DND-41 (cell line): ENCODE results near the gene AADACL3.

ENCODE experiments used
- ATAC-seq: fragments of 200-7000 bp; cut with Tn5 transposase; 3 replicates; pipeline ENCODE4 v1.9.1; 2021; ENCODE audit warnings: low read depth; ENCODE audit not compliant: insufficient read depth
- DNase-seq: peaks from one replicate; pipeline ENCODE4 v3.0.0-alpha.2; 2020
- H2AFZ ChIP-seq: 2 replicates; pipeline ENCODE4 v1.6.0; 2012; ENCODE audit warnings: low read depth, low read length
- H3K27ac ChIP-seq: 2 replicates; pipeline ENCODE4 v1.5.1; 2012; ENCODE audit warnings: low read length, inconsistent platforms
- H3K27me3 ChIP-seq: fragments of 200-600 bp; sonication (generic); 2 replicates; pipeline ENCODE4 v1.6.0; 2012; ENCODE audit warnings: low read length, mild to moderate bottlenecking, inconsistent platforms; ENCODE audit not compliant: insufficient read depth, poor library complexity
- H3K36me3 ChIP-seq: 2 replicates; pipeline ENCODE4 v1.5.1; 2012; ENCODE audit warnings: low read length, inconsistent platforms; ENCODE audit not compliant: insufficient read depth
- H3K4me1 ChIP-seq: 2 replicates; pipeline ENCODE4 v1.5.1; 2012; ENCODE audit warnings: mild to moderate bottlenecking, low read length; ENCODE audit not compliant: insufficient read depth
- H3K4me2 ChIP-seq: 2 replicates; pipeline ENCODE4 v1.6.0; 2012; ENCODE audit warnings: mild to moderate bottlenecking, moderate library complexity, low read length, inconsistent platforms; ENCODE audit not compliant: insufficient read depth
- H3K4me3 ChIP-seq, 2 experiments: fragments of 200-600 bp in 1 of 2; shearing (Covaris generic) in 1 of 2; 2 replicates each; pipeline ENCODE4 v1.5.1; 2012 to 2016; ENCODE audit warnings: inconsistent platforms in 2 of 2, low read length in 2 of 2, mild to moderate bottlenecking in 2 of 2, low read depth in 1 of 2, moderate library complexity in 1 of 2
- H3K79me2 ChIP-seq: 2 replicates; pipeline ENCODE4 v1.6.0; 2012; ENCODE audit warnings: low read length, inconsistent platforms; ENCODE audit not compliant: insufficient read depth
- H3K9ac ChIP-seq: 2 replicates; pipeline ENCODE4 v1.6.0; 2012; ENCODE audit warnings: low read depth, mild to moderate bottlenecking, inconsistent platforms, low read length, moderate library complexity
- H3K9me3 ChIP-seq: 2 replicates; pipeline ENCODE4 v1.5.1; 2012; ENCODE audit warnings: low read length, moderate library complexity, mild to moderate bottlenecking, inconsistent platforms; ENCODE audit not compliant: insufficient read depth, severe bottlenecking
- H4K20me1 ChIP-seq: 2 replicates; pipeline ENCODE4 v1.6.0; 2012; ENCODE audit warnings: low read length; ENCODE audit not compliant: insufficient read depth
- EZH2 ChIP-seq: IDR thresholded peaks from 3 replicates; pipeline ENCODE4 v1.6.1; 2012; ENCODE audit warnings: borderline replicate concordance, low read depth, mild to moderate bottlenecking, moderate library complexity, low read length, inconsistent platforms; ENCODE audit not compliant: severe bottlenecking
- TF ChIP-seq, protein P1 (sequence below): IDR thresholded peaks from 2 replicates; pipeline ENCODE4 v1.5.1; 2012; ENCODE audit warnings: borderline replicate concordance, low read length, moderate library complexity, mild to moderate bottlenecking; ENCODE audit not compliant: poor library complexity, severe bottlenecking; ENCODE audit errors: extremely low read depth

AADACL3 gene

GRCh38 chr1:12756273-12756672, 40.4 kb downstream of the AADACL3 start:
- no peaks in the 10 kb centered on the region for H3K36me3 ChIP-seq
- no peaks in the 10 kb centered on the region for H4K20me1 ChIP-seq
- no peak overlapping the region for H3K4me2 ChIP-seq
- H3K9ac ChIP-seq, result no peak overlapping the region
- no peak for TF ChIP-seq EZH2
- TF ChIP-seq, protein P1, sequence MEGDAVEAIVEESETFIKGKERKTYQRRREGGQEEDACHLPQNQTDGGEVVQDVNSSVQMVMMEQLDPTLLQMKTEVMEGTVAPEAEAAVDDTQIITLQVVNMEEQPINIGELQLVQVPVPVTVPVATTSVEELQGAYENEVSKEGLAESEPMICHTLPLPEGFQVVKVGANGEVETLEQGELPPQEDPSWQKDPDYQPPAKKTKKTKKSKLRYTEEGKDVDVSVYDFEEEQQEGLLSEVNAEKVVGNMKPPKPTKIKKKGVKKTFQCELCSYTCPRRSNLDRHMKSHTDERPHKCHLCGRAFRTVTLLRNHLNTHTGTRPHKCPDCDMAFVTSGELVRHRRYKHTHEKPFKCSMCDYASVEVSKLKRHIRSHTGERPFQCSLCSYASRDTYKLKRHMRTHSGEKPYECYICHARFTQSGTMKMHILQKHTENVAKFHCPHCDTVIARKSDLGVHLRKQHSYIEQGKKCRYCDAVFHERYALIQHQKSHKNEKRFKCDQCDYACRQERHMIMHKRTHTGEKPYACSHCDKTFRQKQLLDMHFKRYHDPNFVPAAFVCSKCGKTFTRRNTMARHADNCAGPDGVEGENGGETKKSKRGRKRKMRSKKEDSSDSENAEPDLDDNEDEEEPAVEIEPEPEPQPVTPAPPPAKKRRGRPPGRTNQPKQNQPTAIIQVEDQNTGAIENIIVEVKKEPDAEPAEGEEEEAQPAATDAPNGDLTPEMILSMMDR, result no peak
- no peak overlapping the region for H3K4me3 ChIP-seq
- no peak overlapping the region for H2AFZ ChIP-seq
- no peak overlapping the region for H3K27ac ChIP-seq
- H3K4me1 ChIP-seq, result no peaks in the 10 kb centered on the region
- H3K9me3 ChIP-seq, result no peaks in the 10 kb centered on the region
- ATAC-seq (no peak), DNase-seq (no peak)
- H3K27me3 ChIP-seq, result peaks cover 10% of the 10 kb centered on the region
- no peaks in the 10 kb centered on the region for H3K79me2 ChIP-seq

- no peak overlapping the region for H3K4me2 ChIP-seq
Measured at GRCh38 chr1:12756768-12757413, 41.0 kb downstream of the AADACL3 start.

DNA sequence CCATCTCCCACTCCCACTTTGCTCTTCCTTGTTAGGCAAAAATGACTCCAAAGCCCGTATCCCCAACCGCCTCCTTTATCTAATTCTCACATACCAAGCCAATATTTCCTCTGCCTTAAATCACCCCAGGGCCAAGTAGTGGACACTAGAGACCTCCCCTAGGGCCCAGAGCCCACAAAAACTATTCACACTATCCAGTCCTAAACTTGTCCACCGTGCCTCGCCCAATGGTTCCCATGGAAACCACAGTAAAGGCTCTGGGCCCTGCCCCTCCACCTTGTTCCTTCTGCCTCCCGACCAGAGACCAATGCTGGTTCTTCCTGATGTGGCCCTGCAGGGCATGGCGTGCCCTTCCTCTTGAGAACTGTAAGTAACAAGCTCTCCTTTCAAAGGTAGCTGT, 41.9 kb downstream of the AADACL3 start:
- no peak overlapping the region for H3K9ac ChIP-seq
- no peak overlapping the region for H2AFZ ChIP-seq
- no peaks in the 10 kb centered on the region for H3K4me1 ChIP-seq
- H3K4me3 ChIP-seq, result no peak overlapping the region
- TF ChIP-seq, protein P1, result no peak
- TF ChIP-seq EZH2, result no peak
- H3K79me2 ChIP-seq, result no peaks in the 10 kb centered on the region
- H3K4me2 ChIP-seq, result no peak overlapping the region
- ATAC-seq (no peak), DNase-seq (no peak)
- no peaks in the 10 kb centered on the region for H3K9me3 ChIP-seq
- H4K20me1 ChIP-seq, result no peaks in the 10 kb centered on the region
- no peaks in the 10 kb centered on the region for H3K36me3 ChIP-seq
- no peak overlapping the region for H3K27ac ChIP-seq
- peaks cover 10% of the 10 kb centered on the region for H3K27me3 ChIP-seq

More at GRCh38 chr1:12756768-12757413, 41.0 kb downstream of the AADACL3 start:
- Histone ChIP-seq H4K20me1 (no peaks in the 10 kb centered on the region), H3K4me3 (no peak overlapping the region), H3K79me2 (no peaks in the 10 kb centered on the region), H3K36me3 (no peaks in the 10 kb centered on the region), H3K9me3 (no peaks in the 10 kb centered on the region), H3K4me1 (no peaks in the 10 kb centered on the region), H3K27me3 (peaks cover 10% of the 10 kb centered on the region), H3K9ac (no peak overlapping the region), H3K27ac (no peak overlapping the region), H2AFZ (no peak overlapping the region)
- TF ChIP-seq EZH2, result no peak
- TF ChIP-seq, protein P1, result no peak
- no peak for ATAC-seq
- no peak for DNase-seq
